Stomach (tissue), 9 donors: Measurements from ENCODE around the gene USP32. TPM values are rescaled to one million over a fixed set of nuclear protein-coding genes. Genes with fewer than 3 reads are reported as not detected.
A peak's percentile ranks its signal among the peaks of the same experiment; 100 is the strongest.

Source experiments
- DNase-seq, 2 donors: peaks; one replicate each; pipeline versions ENCODE4 v3.0.0 to v3.0.0-alpha.2; 2013 to 2019
- H3K27ac ChIP-seq, 5 donors: fragments of 200-600 bp in 4 of 5; sonication (generic) in 4 of 5; one replicate each; pipeline ENCODE4 v1.5.1; 2013 to 2019; ENCODE audit warnings: mild to moderate bottlenecking in 1 of 5, moderate library complexity in 1 of 5
- H3K27me3 ChIP-seq, 3 donors: fragments of 200-600 bp; sonication (generic); one replicate each; pipeline ENCODE4 v1.5.1; 2017 to 2019; ENCODE audit warnings: mixed run types in 1 of 3
- H3K36me3 ChIP-seq, 4 donors: fragments of 200-600 bp; sonication (generic); 1 replicate in 3 of 4; 2 replicates in 1 of 4; pipeline ENCODE4 v1.5.1; 2016 to 2019
- H3K4me1 ChIP-seq, 4 donors: fragments of 200-600 bp; sonication (generic); one replicate each; pipeline ENCODE4 v1.5.1; 2016 to 2019
- H3K4me3 ChIP-seq, 4 donors: fragments of 200-600 bp; sonication (generic) in 3 of 4; one replicate each; pipeline ENCODE4 v1.5.1; 2016 to 2019; ENCODE audit warnings: mild to moderate bottlenecking in 1 of 4
- H3K9me3 ChIP-seq, 4 donors: fragments of 200-600 bp; sonication (generic); one replicate each; pipeline ENCODE4 v1.5.1; 2016 to 2019
- EP300 ChIP-seq: sonication (generic); formaldehyde crosslinking; IDR thresholded peaks from one replicate; pipeline ENCODE4 v1.6.1; 2017; ENCODE audit warnings: antibody characterized with exemption
- POLR2A ChIP-seq, 4 donors: fragments of 450-650 bp; IDR thresholded peaks; one replicate each; pipeline ENCODE4 v1.6.1; 2016; ENCODE audit warnings: antibody characterized with exemption in 4 of 4, control low read depth in 2 of 4, mild to moderate bottlenecking in 1 of 4, moderate library complexity in 1 of 4
- POLR2AphosphoS5 ChIP-seq, 3 donors: sonication (generic); formaldehyde crosslinking; IDR thresholded peaks; one replicate each; pipeline ENCODE4 v1.6.1; 2016; ENCODE audit warnings: antibody characterized with exemption in 3 of 3
- WGBS, 5 donors: extraction: QIAGEN DNeasy Blood & Tissue Kit in 3 of 5; methylation state at CpG; one replicate each; pipeline versions ENCODE4 v1.1.5 to v1.1.7; 2013 to 2018; 5-methylcytosine and 5-hydroxymethylcytosine counted together
- intact Hi-C: fragments of 100-400 bp; cut with DNase I; formaldehyde crosslinking; loops from one replicate; pipeline ENCODE4 v1.15.1; 2023; ENCODE audit warnings: low total_unique reads
- polyA plus RNA-seq, 3 donors: library from polyadenylated mRNA; stranded (reverse); fragments of 200-250 nt; gene quantifications; one replicate each; pipeline ENCODE4 v1.2.3, GENCODE V29; 2013
- total RNA-seq, 5 donors: library from RNA; depleted of rRNA; stranded (reverse); fragments of >200 nt; gene quantifications; one replicate each; pipeline versions ENCODE4 v1.1.0 to v1.2.3, GENCODE V29; 2014 to 2016
- TF ChIP-seq, protein P1 (sequence below), 7 experiments: fragments of 450-650 bp in 4 of 7; fragments of 200-600 bp in 3 of 7; sonication (generic) in 3 of 7; IDR thresholded peaks; one replicate each; pipeline ENCODE4 v1.5.1; 2016 to 2019; ENCODE audit warnings: antibody characterized with exemption in 7 of 7, control low read depth in 2 of 7, mild to moderate bottlenecking in 1 of 7
- donor health status: healthy with polysubstance abuse.
- donor health status: Bipolar disorder and iron deficiency.
- donor health status: healthy.

Gene USP32
- total and polyA plus RNA-seq, 8 donors = 7.5 to 70.9 (median 16.0) TPM

DNA sequence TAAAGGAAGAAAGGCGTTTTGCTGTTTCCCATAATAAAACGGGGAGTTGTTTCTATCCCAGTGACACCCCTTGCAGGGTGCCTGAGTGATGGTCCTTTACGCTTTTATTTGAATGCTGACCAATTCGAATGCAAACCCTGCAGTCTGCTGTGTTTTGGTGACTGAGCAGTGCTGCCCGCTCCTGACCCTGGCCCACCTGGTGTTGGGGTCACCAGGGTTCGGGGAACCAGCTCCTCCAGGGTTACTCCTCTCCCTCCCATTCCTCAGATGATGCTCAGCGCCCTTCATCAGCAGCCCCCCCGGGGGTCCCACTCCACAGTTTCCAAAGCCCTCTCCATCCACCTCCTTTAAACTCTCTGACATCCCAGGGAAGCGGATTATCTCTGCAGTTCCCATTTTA is 236.1 kb downstream of the USP32 start:
- intact Hi-C loops = no loop called here
- Histone ChIP-seq H3K36me3 (no peaks in the 10 kb centered on the region), H3K27me3 (peaks cover 0 to 81% (median 4%) of the 10 kb centered on the region in 3 donors), H3K9me3 (no peaks in the 10 kb centered on the region), H3K4me1 (peaks cover 4 to 25% (median 19%) of the 10 kb centered on the region in 4 donors), H3K4me3 (no peak overlapping the region), H3K27ac (no peak overlapping the region)
- DNase-seq = no peak
- TF ChIP-seq POLR2AphosphoS5 (IDR thresholded peaks at IDR 0.05) = no peak
- TF ChIP-seq, protein P1, sequence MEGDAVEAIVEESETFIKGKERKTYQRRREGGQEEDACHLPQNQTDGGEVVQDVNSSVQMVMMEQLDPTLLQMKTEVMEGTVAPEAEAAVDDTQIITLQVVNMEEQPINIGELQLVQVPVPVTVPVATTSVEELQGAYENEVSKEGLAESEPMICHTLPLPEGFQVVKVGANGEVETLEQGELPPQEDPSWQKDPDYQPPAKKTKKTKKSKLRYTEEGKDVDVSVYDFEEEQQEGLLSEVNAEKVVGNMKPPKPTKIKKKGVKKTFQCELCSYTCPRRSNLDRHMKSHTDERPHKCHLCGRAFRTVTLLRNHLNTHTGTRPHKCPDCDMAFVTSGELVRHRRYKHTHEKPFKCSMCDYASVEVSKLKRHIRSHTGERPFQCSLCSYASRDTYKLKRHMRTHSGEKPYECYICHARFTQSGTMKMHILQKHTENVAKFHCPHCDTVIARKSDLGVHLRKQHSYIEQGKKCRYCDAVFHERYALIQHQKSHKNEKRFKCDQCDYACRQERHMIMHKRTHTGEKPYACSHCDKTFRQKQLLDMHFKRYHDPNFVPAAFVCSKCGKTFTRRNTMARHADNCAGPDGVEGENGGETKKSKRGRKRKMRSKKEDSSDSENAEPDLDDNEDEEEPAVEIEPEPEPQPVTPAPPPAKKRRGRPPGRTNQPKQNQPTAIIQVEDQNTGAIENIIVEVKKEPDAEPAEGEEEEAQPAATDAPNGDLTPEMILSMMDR (IDR thresholded peaks at IDR 0.05) = no peak
- TF ChIP-seq EP300 = no peak
- TF ChIP-seq POLR2A (IDR thresholded peaks at IDR 0.05) = no peak
- 72 to 81% (median 79%) methylated on average over 9 of the region's 9 CpGs for WGBS, 5 donors

DNA sequence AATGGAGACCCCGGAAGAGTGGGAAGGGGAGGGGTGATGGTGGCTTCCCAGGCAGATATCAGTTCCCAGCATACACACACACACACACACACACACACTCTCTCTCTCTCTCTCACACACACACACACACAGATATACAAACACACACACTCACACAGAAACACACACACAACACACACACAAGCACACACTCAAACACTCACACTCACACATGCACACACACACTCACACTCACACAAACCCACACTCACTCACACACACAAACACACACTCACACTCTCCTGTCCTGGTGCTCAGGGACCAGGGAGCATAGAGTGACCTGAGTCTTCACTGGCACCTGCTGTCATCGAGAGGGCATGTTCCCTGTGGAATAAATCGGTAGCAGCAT is 236.5 kb downstream of the USP32 start:
- DNase-seq = no peak
- intact Hi-C loops = no loop called here

DNA sequence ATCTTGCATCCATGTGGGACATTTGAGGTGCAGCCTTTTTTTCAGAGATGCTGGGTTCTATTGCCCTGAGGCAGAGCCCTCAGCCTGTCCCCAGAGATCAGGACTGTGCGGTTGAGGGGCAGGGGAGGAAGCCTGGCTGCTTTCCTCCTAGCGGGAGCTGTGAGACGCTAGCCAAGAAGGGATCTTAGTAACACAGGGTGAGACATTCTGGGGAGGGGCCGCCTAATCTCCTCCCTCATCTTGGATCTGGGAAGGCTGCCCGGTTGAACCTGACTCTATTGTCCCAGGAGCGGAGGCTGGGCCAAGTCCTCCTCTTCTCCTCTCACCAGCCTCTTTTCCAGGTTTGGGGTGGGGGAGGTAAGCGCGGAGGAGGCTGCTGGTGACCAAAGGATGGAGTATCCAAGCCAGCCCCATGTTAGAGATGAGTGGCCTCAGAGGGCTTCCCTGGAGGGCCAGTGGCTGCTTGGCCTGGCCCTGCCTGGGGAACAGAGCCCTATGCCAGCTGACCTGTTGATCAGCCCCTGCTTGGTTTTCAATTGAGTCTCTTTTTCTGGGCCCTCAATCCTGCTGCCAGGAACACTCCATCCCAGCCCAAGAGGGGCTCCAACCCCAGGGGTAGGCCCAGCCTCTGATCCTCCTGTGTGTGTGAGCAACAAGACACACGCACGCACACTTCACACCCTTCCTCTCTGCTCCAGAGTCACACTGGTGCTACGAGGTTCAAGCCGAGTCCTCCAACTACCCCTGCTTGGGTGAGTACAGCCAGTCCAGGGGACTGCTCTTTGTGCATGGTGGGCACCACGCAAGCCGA is 237.1 kb downstream of the USP32 start:
- TF ChIP-seq POLR2A (IDR thresholded peaks at IDR 0.05) (no peak), EP300 (no peak), POLR2AphosphoS5 (IDR thresholded peaks at IDR 0.05) (no peak)
- TF ChIP-seq, protein P1 (IDR thresholded peaks at IDR 0.05) = no peak
- Histone ChIP-seq H3K27me3 (peaks cover 5 to 83% (median 14%) of the 10 kb centered on the region in 3 donors), H3K9me3 (no peaks in the 10 kb centered on the region), H3K36me3 (no peaks in the 10 kb centered on the region), H3K4me3 (no peak overlapping the region), H3K27ac (peak overlapping the region in 1 of 5 donors; percentile 0), H3K4me1 (peaks cover 14 to 35% (median 29%) of the 10 kb centered on the region in 4 donors)
- intact Hi-C loops = no loop called here
- peak; percentile 52 to 73 for DNase-seq
- WGBS, 5 donors = 55 to 64% (median 60%) methylated on average over 14 of the region's 14 CpGs

More for the DNA sequence above, 236.5 kb downstream of the USP32 start:
- H3K27me3 ChIP-seq = peaks cover 0 to 83% (median 8%) of the 10 kb centered on the region in 3 donors
- peaks cover 8 to 29% (median 23%) of the 10 kb centered on the region in 4 donors for H3K4me1 ChIP-seq
- no peak overlapping the region for H3K4me3 ChIP-seq
- no peaks in the 10 kb centered on the region for H3K36me3 ChIP-seq
- H3K9me3 ChIP-seq = no peaks in the 10 kb centered on the region
- WGBS, 5 donors = 69 to 86% (median 73%) methylated on average over 3 of the region's 3 CpGs
- TF ChIP-seq POLR2A (IDR thresholded peaks at IDR 0.05) (no peak), POLR2AphosphoS5 (IDR thresholded peaks at IDR 0.05) (no peak), EP300 (no peak)
- TF ChIP-seq, protein P1 (IDR thresholded peaks at IDR 0.05) = no peak
- H3K27ac ChIP-seq = no peak overlapping the region

DNA sequence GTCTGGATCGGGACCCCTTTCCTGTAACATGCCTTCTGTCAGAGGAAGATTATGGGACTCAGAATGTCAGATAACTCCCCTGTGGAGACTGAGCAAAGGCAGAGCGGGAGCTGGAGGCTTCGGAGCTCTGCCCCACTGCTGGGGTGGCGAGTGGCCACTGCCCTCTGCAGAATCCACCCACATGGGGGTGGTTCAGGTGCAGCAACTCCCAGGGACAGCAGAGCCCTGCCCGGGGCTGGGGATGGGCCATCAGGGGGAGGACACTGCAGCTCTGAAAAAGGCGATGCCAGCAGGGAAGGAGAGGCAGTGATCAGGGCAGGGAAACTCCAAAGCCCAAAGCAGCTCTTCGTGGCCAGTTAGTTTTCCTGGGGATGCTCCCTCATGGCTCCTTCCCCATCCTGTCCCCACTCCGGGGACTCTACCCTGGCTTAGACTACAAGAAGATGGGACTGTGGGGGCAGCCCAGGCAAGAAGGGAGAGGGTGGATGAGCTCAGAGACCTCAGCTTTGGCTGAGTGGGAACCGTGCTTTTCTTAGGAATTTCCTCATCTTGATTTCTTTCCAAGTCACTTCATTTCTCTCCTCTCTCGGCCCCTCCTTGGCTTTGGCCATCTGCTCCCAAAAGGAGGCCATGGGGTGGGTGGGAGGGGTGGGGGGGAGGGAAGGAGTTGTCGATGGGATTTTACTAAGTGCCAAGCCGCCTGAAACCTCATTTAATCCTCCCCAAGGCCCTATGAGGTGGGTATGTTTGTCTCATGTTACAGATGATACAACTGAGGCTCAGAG is 238.1 kb downstream of the USP32 start:
- 64 to 75% (median 70%) methylated on average over 11 to 12 of the region's 12 CpGs for WGBS, 5 donors
- Histone ChIP-seq H3K9me3 (no peaks in the 10 kb centered on the region), H3K36me3 (no peaks in the 10 kb centered on the region), H3K4me3 (no peak overlapping the region), H3K4me1 (peaks cover 18 to 45% (median 31%) of the 10 kb centered on the region in 4 donors), H3K27me3 (peaks cover 7 to 83% (median 24%) of the 10 kb centered on the region in 3 donors), H3K27ac (peak overlapping the region in 1 of 5 donors; percentile 34)
- intact Hi-C loops = no loop called here
- DNase-seq = no peak
- TF ChIP-seq EP300 (no peak), POLR2A (IDR thresholded peaks at IDR 0.05) (no peak), POLR2AphosphoS5 (IDR thresholded peaks at IDR 0.05) (no peak)
- TF ChIP-seq, protein P1 (IDR thresholded peaks at IDR 0.05) = no peak
